GM18511 (cell line): ENCODE data around the gene BST2.

ENCODE experiments used
- ATAC-seq: cut with Tn5 transposase; IDR thresholded peaks from one replicate; pipeline ENCODE4 v1.9.1; 2021; ENCODE audit warnings: mild to moderate bottlenecking, moderate library complexity; ENCODE audit not compliant: unreplicated experiment

Gene BST2

DNA sequence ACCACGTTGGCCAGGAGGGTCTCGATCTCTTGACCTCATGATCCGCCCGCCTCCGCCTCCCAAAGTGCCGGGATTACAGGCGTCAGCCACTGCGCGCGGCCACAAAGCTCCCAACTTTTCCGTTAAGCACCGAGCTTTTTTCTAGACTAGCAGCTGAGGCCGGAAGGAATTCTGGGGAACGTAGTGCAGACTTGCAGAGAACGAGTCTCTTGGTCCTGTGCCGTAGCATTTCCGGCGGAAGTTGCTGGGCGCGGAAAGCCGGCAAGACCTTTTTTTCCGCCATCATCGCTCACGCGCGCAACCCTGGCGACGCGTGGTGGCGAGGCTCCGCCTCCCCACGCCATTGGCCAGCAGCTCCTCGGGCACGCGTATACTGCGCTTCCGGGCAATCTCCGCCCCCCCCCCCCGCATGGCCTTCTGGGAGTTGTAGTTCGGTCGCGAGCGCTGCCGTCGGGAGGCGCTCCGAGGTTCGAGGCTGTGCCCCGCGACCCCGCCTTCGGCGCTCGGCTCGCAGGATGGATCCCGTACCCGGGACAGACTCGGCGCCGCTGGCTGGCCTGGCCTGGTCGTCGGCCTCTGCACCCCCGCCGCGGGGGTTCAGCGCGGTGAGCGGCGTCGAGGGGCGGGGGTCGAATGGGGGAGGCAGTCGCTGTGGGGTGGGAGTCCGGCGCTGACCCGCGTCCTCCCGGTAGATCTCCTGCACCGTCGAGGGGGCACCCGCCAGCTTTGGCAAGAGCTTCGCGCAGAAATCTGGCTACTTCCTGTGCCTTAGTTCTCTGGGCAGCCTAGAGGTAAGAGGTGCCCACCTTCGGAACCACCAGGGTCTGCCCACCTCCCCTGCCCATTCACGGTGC is 14.4 kb upstream of the BST2 start, which contains the start of gene MVB12A:
MVB12A (plus strand) TSS at position 427 of the 854 bp plus-strand sequence; CDS start at position 516, 89 bp downstream.
- peak; percentile 89 for ATAC-seq

DNA sequence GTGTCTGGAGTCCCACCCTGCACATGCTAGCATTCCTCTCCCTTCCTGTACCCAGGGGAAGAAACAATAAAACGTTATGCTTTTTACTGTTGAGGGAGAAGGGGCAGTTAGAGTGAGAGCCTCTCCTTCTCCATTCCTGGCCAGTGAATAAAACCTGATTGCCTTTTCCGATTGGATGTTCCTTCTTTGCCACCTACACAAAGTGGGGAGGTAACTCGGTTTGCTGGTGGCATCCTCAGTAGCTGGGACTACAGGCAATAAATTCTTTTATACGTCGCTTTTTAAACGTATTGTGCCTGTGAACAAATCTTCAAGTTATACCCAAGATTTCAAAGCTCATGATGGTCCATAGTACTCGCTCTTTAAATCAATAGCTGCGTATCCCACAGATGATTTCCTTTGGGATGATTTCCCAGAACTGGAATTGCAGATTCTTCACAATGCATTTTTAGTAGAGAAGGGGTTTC is 13.8 kb upstream of the BST2 start:
- ATAC-seq: no peak

- no peak for ATAC-seq
These were observed 13.3 kb upstream of the BST2 start for GRCh38 chr19:17418710-17419109.

- ATAC-seq: no peak
These were observed 9.7 kb upstream of the BST2 start for GRCh38 chr19:17415121-17415520.

GRCh38 chr19:17414097-17414496 is 8.7 kb upstream of the BST2 start:
- no peak for ATAC-seq

DNA sequence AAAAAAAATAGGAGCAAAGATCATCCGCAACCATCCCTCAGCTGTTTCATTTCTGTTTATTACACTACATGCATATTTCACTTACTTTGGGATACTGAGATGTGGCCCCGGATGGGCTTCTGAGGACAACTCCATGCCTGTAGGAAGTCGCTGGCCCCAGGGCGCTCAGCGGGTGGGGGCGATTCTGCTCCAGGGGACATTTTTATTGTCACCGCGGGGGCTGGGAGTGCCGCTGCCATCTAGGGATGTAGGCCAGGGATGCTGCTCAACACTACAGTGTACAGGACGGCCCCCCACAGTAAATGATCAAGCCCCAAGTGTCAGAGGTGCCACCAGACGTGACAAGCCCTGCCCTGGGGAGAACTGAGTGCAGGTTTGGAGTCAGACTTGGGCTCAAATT is 6.4 kb upstream of the BST2 start:
- ATAC-seq: no peak

GRCh38 chr19:17409990-17410389 is 4.6 kb upstream of the BST2 start:
- no peak for ATAC-seq

GRCh38 chr19:17406887-17407196 is 1.4 kb upstream of the BST2 start:
- no peak for ATAC-seq

GRCh38 chr19:17406046-17406886 is 836 bp upstream of the BST2 start:
- ATAC-seq: peak; percentile 37

GRCh38 chr19:17404621-17405249 is 695 bp downstream of the BST2 start:
- no peak for ATAC-seq

- no peak for ATAC-seq
These were observed 1.4 kb downstream of the BST2 start for GRCh38 chr19:17404015-17404414.

DNA sequence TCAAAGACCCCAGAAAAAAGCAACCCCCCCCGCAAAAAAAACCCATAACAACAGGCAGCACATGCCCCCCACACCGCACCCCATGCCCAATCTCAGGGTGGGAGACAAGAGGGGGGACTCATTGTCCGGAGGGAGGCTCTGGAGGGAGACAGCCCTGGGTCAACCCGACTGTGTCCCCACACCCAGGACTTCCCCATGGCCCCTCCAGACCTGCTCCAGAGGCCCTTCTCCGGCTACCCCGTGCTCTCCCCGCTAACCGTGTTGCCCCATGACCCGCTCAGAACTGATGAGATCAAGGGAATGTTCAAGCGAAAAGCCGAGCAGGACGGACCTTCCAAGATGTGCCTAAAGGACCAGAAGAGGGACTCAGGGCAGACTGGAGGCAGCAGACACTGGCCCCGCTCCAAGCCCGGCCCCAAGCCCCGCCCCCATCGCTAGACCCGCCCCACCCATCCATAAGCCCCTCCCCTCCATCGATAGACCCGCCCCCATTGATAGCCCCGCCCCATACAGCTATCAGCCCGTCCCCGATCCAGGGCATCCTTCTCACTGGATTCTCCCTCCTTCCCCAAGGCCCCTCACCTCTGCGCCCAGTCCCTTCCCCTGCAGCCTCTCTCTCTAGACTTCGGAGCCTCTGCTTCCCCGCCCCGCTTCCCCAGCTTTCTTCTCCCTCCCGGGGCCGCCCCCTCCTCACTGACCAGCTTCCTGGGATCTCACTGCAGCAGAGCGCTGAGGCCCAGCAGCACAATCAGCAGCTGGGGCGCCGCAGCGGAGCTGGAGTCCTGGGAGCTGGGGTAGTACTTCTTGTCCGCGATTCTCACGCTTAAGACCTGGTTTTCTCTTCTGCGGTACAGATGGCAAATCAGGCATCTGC is 2.2 kb downstream of the BST2 start:
- no peak for ATAC-seq

DNA sequence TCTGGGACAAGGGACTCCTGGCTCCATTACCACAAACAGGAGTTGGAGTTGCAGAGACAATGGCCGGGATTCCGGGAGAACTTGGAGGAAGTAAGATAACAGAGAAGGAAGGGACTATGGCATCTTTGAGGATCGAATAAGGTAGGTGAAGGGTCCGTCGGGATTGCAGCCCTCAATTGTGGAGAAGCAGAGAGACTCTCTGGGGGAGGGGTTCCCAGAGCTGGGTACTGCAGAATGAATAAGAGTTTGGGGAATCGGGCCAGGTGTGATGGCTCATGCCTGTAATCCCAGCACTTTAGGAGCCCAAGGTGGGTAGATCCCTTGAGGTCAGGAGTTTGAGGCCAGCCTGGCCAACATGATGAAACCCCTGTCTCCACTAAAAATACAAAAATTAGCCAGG is 3.8 kb downstream of the BST2 start:
- ATAC-seq: no peak

GRCh38 chr19:17398902-17399527 is 6.4 kb downstream of the BST2 start:
- ATAC-seq: no peak

DNA sequence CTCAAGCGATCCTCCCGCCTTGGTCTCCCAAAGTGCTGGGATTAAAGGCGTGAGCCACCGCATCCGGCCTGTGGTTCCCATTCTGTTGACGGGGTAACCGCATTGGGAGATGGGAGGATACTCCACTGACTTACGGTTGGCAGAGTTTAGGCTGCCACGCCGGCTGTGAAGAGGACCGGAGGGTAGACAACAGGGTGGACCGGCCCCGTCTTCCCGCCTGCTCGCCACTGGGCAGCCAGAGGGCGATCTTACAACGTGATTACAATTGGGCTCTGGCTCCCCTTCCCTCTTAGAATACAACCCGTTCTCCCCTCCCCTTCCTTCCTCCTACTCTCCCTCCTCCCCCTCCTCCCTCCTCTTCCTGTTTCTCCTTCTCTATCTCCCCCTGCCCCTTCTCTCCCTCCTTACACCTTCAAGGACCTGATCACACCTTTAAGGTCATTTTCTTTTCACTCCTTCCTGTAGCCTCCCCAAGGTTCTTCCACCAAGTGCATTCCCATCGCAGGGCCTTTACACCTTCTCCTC is 10.5 kb downstream of the BST2 start:
- no peak for ATAC-seq

GRCh38 chr19:17393914-17394313 is 11.5 kb downstream of the BST2 start, which contains the start of gene CCDC194:
Gene CCDC194 (minus strand): TSS chr19:17394196. CDS start chr19:17394158, 38 bp downstream.
- ATAC-seq: no peak

DNA sequence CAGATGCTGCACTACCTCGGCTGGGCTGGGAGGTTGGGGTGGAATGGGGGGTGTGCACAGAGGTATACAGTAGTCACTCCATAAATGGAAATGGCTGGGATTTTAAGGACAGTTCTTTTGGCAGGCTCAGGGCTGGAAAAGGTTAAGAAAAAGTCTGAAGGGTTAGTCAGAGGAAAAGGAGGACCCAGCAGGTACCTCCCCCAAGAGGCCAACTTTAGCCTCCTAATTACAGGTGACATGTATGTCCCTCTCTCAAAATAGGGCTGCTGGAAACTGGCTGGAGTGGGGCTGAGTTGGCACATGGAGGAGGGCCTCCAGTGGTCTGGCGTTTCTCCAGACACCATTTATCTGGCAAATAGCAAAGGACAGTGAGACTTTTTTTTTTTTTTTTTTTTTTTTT is 12.4 kb downstream of the BST2 start:
- ATAC-seq: no peak

- peak; percentile 22 for ATAC-seq
These were observed 13.9 kb downstream of the BST2 start for GRCh38 chr19:17391371-17392151.
